GM12878 (cell line): ENCODE results near the gene LMBR1. TPM values are rescaled to one million over a fixed set of nuclear protein-coding genes. Genes with fewer than 3 reads are reported as not detected.

Experiments used
- ATAC-seq: fragments of 200-7000 bp; cut with Tn5 transposase; 3 replicates; pipeline ENCODE4 v1.9.1; 2020; ENCODE audit warnings: mild to moderate bottlenecking, moderate library complexity
- BruUV-seq: library from RNA; stranded (reverse); fragments of 400-500 nt; replicated peaks from 2 replicates; lab custom pipeline; 2021; lab: Mats Ljungman, UMichigan
- CTCF ChIA-PET: fragments of 300-600 bp; sonication (Branson Sonifier 250); formaldehyde crosslinking; extraction: SDS; loops from one replicate; lab custom pipeline; 2021; ENCODE audit warnings: inconsistent platforms; lab: Yijun Ruan, JAX
- POLR2A ChIA-PET: fragments of 350-600 bp; formaldehyde crosslinking; extraction: SDS; loops from one replicate; lab custom pipeline; 2021; ENCODE audit warnings: inconsistent platforms; lab: Charles Lee
- RAD21 ChIA-PET: fragments of 300-600 bp; sonication (Branson Sonifier 250); formaldehyde crosslinking; loops from one replicate; lab custom pipeline; 2023; ENCODE audit warnings: antibody characterized with exemption; ENCODE audit not compliant: unreplicated experiment; lab: Charles Lee
- SMC1A ChIA-PET: fragments of 300-600 bp; sonication (Branson Sonifier 250); formaldehyde crosslinking; loops from one replicate; lab custom pipeline; 2023; ENCODE audit not compliant: unreplicated experiment, uncharacterized antibody; lab: Charles Lee
- DNase-seq: peaks from one replicate; pipeline ENCODE4 v3.0.0-alpha.2; 2011; ENCODE audit warnings: low read depth, low spot score
- FAIRE-seq: peaks from 3 replicates; lab custom pipeline; 2011; peaks lifted over from hg19 to GRCh38; lab: Jason Lieb, UNC
- H2AFZ ChIP-seq: 2 replicates; pipeline ENCODE4 v1.6.0; 2011; ENCODE audit warnings: low read depth, low read length, control low read depth; ENCODE audit not compliant: control insufficient read depth
- H3K27ac ChIP-seq: 2 replicates; pipeline ENCODE4 v1.5.1; 2011; ENCODE audit warnings: control low read depth; ENCODE audit not compliant: control insufficient read depth, insufficient read depth
- H3K27me3 ChIP-seq, 2 experiments: replicated peaks in 1 of 2; 2 replicates each; pipeline versions ENCODE4 v1.6.0 to v1.6.1; 2011; ENCODE audit warnings: low read length in 1 of 2; ENCODE audit not compliant: control insufficient read depth in 2 of 2, insufficient read depth in 2 of 2
- H3K36me3 ChIP-seq, 2 experiments: 2 replicates each; pipeline ENCODE4 v1.5.1; 2011; ENCODE audit warnings: low read length in 1 of 2; ENCODE audit not compliant: control insufficient read depth in 2 of 2, insufficient read depth in 2 of 2
- H3K4me1 ChIP-seq: 2 replicates; pipeline ENCODE4 v1.6.1; 2011; ENCODE audit warnings: mild to moderate bottlenecking, low read length, moderate library complexity, mixed read lengths; ENCODE audit not compliant: control insufficient read depth, insufficient read depth
- H3K4me2 ChIP-seq: 2 replicates; pipeline ENCODE4 v1.6.0; 2011; ENCODE audit warnings: control low read depth; ENCODE audit not compliant: control insufficient read depth, insufficient read depth
- H3K4me3 ChIP-seq: fragments of 200-600 bp; sonication (generic); 2 replicates; pipeline ENCODE4 v1.5.1; 2016
- H3K79me2 ChIP-seq: 2 replicates; pipeline ENCODE4 v1.6.0; 2011; ENCODE audit warnings: low read length; ENCODE audit not compliant: control insufficient read depth, insufficient read depth
- H3K9ac ChIP-seq: 2 replicates; pipeline ENCODE4 v1.8.0; 2011; ENCODE audit warnings: low read length, control low read depth, mixed read lengths; ENCODE audit not compliant: control insufficient read depth, insufficient read depth
- H3K9me3 ChIP-seq: replicated peaks from 3 replicates; pipeline ENCODE4 v1.5.1; 2011; ENCODE audit warnings: mild to moderate bottlenecking, low read length; ENCODE audit not compliant: control insufficient read depth, insufficient read depth
- H4K20me1 ChIP-seq: 2 replicates; pipeline ENCODE4 v1.6.0; 2011; ENCODE audit not compliant: control insufficient read depth, insufficient read depth
- ATF7 ChIP-seq: fragments of 450-650 bp; IDR thresholded peaks from 2 replicates; pipeline ENCODE4 v1.6.1; 2016; ENCODE audit warnings: low read depth, mild to moderate bottlenecking
- CUX1 ChIP-seq: IDR thresholded peaks from 2 replicates; pipeline ENCODE4 v1.6.1; 2012; ENCODE audit warnings: improper control_type of control experiment, low read depth, low read length; ENCODE audit not compliant: insufficient replicate concordance
- EGR1 ChIP-seq, 2 experiments: IDR thresholded peaks; 1 replicate in 1 of 2; 2 replicates in 1 of 2; pipeline ENCODE4 v1.6.1; 2011 to 2012; ENCODE audit warnings: low read depth in 2 of 2, low read length in 2 of 2, borderline replicate concordance in 1 of 2, mild to moderate bottlenecking in 1 of 2, moderate library complexity in 1 of 2
- IRF4 ChIP-seq: IDR thresholded peaks from 2 replicates; pipeline ENCODE4 v1.6.1; 2011; ENCODE audit warnings: low read depth, low read length
- MYB ChIP-seq: fragments of 150-350 bp; IDR thresholded peaks from 2 replicates; pipeline ENCODE4 v1.6.1; 2014; ENCODE audit warnings: mild to moderate bottlenecking, low read depth, low read length, borderline replicate concordance
- NFXL1 ChIP-seq: fragments of 450-650 bp; IDR thresholded peaks from 2 replicates; pipeline ENCODE4 v1.6.1; 2017; ENCODE audit warnings: antibody characterized with exemption, mild to moderate bottlenecking, borderline replicate concordance
- TBL1XR1 ChIP-seq: IDR thresholded peaks from 2 replicates; pipeline ENCODE4 v1.6.1; 2012; ENCODE audit warnings: low read depth, low read length, improper control_type of control experiment
- USF2 ChIP-seq: IDR thresholded peaks from 2 replicates; pipeline ENCODE4 v1.6.1; 2011; ENCODE audit warnings: low read depth, low read length, improper control_type of control experiment, borderline replicate concordance
- whole genome bisulfite sequencing: methylation state at CpG from one replicate; pipeline ENCODE4 v1.1.6; 2016; ENCODE audit warnings: low lambda C conversion rate; ENCODE audit not compliant: insufficient replicate concordance, insufficient coverage; ENCODE audit errors: missing lambda C conversion rate; 5-methylcytosine and 5-hydroxymethylcytosine counted together
- in situ Hi-C: fragments of 300-500 bp; cut with MboI; formaldehyde crosslinking; loops from 9 replicates; pipeline ENCODE4 v1.14.3; 2018; ENCODE audit warnings: mixed read lengths
- intact Hi-C: fragments of 100-400 bp; cut with micrococcal nuclease; formaldehyde crosslinking; loops from one replicate; pipeline ENCODE4 v1.14.2; 2022; ENCODE audit not compliant: unreplicated experiment
- polyA plus RNA-seq, 11 experiments: library from polyadenylated mRNA; depleted of rRNA in 4 of 11; unstranded in 6 of 11; stranded (reverse) in 5 of 11; fragments of >200 nt; fragmentation: Nextera tagmentation in 4 of 11; fragmentation: Illumina TruSeq in 1 of 11; extraction: Ambion mirVana in 4 of 11; extraction: Trizol in 1 of 11; gene quantifications; 1 replicate in 1 of 11; 2 replicates in 10 of 11; pipeline versions ENCODE4 v1.2.1 to v1.2.3, GENCODE V29; 2011 to 2016; ENCODE audit warnings: inconsistent platforms in 2 of 11, missing spikeins in 2 of 11, low read depth in 1 of 11
- total RNA-seq, 4 experiments: library from RNA; depleted of rRNA in 3 of 4; stranded (reverse); fragments of >200 nt in 3 of 4; fragmentation: Illumina TruSeq in 1 of 4; extraction: Trizol in 1 of 4; gene quantifications; 2 replicates each; pipeline versions ENCODE4 v1.2.1 to v1.2.3, GENCODE V29; 2013 to 2021
- TF ChIP-seq, protein P1 (sequence below): IDR thresholded peaks from 2 replicates; pipeline ENCODE4 v1.6.1; 2011; ENCODE audit warnings: borderline replicate concordance, low read depth, mild to moderate bottlenecking, moderate library complexity, low read length; ENCODE audit not compliant: insufficient read depth, poor library complexity, severe bottlenecking

Gene LMBR1
- total and polyA plus RNA-seq, 10 of the 15 experiments (the other 5 are each of a cell fraction or from before 2014, with no cell fraction given): 4.0 to 63.5 (median 28.8) TPM

GRCh38 chr7:156929789-156930539 is 37.0 kb upstream of the LMBR1 start:
- no peak overlapping the region for H3K4me2 ChIP-seq
- ChIA-PET CTCF (no interaction called here), SMC1A (interaction anchor here (1.0 kb wide), 1 partner anchor 10 kb away, joined by 4 read pairs; no protein-coding TSS in a partner anchor), RAD21 (no interaction called here), POLR2A (no interaction called here)
- H3K79me2 ChIP-seq: no peaks in the 10 kb centered on the region
- BruUV-seq: no TSS peak
- no peak for FAIRE-seq
- H3K27ac ChIP-seq: no peak overlapping the region
- no peaks in the 10 kb centered on the region; a peak in 1 of 4 replicates for H3K27me3 ChIP-seq
- no peak overlapping the region for H3K9ac ChIP-seq
- no peak for TF ChIP-seq TBL1XR1
- TF ChIP-seq CUX1: no peak
- TF ChIP-seq USF2: no peak
- no peak for TF ChIP-seq EGR1 (IDR thresholded peaks at IDR 0.05; ENCODE audit: borderline replicate concordance in 1 of 2, low read depth in 2 of 2, low read length in 2 of 2)
- no peak for TF ChIP-seq MYB
- no peak for TF ChIP-seq ATF7
- TF ChIP-seq IRF4: no peak
- TF ChIP-seq NFXL1: no peak
- TF ChIP-seq, protein P1, sequence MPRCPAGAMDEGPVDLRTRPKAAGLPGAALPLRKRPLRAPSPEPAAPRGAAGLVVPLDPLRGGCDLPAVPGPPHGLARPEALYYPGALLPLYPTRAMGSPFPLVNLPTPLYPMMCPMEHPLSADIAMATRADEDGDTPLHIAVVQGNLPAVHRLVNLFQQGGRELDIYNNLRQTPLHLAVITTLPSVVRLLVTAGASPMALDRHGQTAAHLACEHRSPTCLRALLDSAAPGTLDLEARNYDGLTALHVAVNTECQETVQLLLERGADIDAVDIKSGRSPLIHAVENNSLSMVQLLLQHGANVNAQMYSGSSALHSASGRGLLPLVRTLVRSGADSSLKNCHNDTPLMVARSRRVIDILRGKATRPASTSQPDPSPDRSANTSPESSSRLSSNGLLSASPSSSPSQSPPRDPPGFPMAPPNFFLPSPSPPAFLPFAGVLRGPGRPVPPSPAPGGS: no peak
- no peaks in the 10 kb centered on the region for H3K36me3 ChIP-seq
- 27% methylated on average over 16 of the region's 16 CpGs for WGBS
- ATAC-seq: peak; percentile 72
- no peaks in the 10 kb centered on the region for H3K4me1 ChIP-seq
- no peaks in the 10 kb centered on the region for H4K20me1 ChIP-seq
- no peak overlapping the region for H3K4me3 ChIP-seq
- no peak overlapping the region for H2AFZ ChIP-seq
- in situ Hi-C loops (no loop called here), intact Hi-C loops (no loop called here)
- no peak for DNase-seq
- H3K9me3 ChIP-seq: no peaks in the 10 kb centered on the region
